HG03565 (cell line): ENCODE data around the gene ICAM5.
"Not testable (repeated sequence)": the region's sequence is repeated elsewhere in the genome, so short reads cannot be mapped to it uniquely, and the experiment has no call there.

Source experiments
- ATAC-seq: cut with Tn5 transposase; IDR thresholded peaks from one replicate; pipeline ENCODE4 v1.9.1; 2021; ENCODE audit warnings: mild to moderate bottlenecking, moderate library complexity; ENCODE audit not compliant: unreplicated experiment

Gene ICAM5, protein sequence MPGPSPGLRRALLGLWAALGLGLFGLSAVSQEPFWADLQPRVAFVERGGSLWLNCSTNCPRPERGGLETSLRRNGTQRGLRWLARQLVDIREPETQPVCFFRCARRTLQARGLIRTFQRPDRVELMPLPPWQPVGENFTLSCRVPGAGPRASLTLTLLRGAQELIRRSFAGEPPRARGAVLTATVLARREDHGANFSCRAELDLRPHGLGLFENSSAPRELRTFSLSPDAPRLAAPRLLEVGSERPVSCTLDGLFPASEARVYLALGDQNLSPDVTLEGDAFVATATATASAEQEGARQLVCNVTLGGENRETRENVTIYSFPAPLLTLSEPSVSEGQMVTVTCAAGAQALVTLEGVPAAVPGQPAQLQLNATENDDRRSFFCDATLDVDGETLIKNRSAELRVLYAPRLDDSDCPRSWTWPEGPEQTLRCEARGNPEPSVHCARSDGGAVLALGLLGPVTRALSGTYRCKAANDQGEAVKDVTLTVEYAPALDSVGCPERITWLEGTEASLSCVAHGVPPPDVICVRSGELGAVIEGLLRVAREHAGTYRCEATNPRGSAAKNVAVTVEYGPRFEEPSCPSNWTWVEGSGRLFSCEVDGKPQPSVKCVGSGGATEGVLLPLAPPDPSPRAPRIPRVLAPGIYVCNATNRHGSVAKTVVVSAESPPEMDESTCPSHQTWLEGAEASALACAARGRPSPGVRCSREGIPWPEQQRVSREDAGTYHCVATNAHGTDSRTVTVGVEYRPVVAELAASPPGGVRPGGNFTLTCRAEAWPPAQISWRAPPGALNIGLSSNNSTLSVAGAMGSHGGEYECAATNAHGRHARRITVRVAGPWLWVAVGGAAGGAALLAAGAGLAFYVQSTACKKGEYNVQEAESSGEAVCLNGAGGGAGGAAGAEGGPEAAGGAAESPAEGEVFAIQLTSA

DNA sequence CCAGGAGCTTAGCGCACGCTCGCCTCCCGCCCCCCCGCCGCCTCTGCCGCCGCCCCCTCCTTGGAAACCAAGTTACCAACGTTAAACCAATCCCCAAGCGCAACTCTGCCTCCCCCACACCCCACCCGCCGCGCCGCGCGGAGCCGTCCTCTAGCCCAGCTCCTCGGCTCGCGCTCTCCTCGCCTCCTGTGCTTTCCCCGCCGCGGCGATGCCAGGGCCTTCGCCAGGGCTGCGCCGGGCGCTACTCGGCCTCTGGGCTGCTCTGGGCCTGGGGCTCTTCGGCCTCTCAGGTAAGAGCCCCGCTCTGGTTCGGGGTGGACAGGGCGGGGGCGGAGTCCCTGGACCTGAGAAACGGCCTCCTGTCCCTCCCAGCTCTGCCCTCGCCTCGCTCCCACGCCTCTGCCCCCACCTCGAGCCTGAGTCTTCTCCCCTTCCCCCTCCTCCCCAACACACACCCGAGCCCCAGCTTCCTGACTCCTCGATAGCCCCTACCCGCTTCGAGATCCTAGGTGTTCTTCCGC lies at the start of gene ICAM5:
Gene ICAM5, plus strand, starts transcription at position 117 of the 521 bp plus-strand sequence. Its CDS starts 92 bp downstream, at position 209.
- ATAC-seq = no peak

DNA sequence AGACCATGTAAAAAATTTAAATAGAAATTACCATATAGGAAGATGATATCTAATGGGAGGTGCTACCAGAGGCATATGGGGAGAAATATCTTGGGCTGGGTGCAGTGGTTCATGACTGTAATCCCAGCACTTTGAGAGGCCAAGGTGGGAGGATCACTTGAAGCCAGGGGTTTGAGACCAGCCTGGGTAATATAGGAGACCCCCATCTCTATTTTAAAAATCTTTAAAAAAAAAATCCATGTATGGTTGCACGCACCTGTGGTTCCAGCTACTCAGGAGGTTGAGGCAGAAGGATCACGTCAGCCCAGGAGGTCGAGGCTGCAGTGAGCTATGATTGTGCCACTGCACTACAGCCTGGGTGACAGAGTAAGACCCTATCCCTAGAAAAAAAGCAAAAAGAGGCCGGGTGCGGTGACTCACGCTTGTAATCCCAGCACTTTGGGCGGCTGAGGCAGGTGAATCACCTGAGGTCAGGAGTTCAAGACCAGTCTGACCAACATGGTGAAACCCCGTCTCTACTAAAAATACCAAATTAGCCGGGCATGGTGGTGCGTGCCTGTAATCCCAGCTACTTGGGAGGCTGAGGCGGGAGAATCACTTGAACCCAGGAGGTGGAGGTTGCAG lies 47.8 kb upstream of the ICAM5 start:
- ATAC-seq = not testable (repeated sequence)

DNA sequence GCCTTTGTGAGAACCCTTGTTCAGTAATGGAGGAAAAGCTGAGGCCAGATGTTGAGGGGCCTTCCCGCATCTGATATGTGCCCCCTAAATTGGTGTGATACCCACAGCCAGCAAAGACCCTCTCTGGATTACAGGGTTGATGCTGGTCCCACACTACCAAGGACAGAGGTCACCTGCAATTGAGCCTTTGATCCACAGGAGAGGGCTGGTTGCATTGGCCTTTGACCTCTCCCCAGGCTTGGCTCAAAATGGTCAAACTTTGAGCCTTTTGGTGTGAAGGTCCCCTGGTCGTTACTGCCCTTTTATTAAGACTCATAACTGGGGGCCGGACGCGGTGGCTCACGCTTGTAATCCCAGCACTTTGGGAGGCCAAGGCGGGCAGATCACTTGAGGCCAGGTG lies 46.1 kb upstream of the ICAM5 start:
- ATAC-seq = no peak

DNA sequence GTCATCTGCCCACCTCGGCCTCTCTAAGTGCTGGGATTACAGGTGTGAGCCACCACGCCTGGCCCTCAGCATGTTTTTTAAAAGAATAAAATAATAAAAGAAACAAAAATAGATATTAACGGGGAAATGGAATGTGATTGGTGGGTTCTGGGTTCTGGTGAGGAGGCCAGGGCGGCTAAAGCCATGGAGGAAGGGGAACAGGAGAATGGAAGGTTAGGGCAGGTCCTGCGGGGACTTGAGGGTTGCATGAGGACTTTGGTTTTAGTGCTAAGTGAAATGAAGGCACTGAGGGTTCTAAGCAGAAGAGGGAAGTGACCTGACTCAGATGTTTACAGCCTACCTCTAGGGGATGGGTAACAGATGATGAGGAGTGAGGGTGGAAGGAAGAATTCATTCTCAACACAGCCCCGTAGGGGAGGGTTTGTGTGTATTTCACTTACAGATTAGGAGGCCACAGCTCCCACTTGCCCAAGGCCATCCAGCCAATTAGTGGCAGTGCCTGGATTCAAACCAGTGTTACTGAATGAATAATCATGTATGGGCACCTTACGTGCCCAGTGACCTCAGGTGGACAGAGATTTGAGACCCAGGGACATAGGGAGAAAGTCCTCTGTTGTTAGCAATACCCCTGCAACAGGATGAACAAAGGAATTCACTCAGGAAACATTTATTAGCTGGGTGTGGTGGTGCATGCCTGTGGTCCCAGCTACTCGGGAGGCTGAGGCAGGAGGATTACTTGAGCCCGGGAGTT lies 44.4 kb upstream of the ICAM5 start:
- ATAC-seq = no peak

DNA sequence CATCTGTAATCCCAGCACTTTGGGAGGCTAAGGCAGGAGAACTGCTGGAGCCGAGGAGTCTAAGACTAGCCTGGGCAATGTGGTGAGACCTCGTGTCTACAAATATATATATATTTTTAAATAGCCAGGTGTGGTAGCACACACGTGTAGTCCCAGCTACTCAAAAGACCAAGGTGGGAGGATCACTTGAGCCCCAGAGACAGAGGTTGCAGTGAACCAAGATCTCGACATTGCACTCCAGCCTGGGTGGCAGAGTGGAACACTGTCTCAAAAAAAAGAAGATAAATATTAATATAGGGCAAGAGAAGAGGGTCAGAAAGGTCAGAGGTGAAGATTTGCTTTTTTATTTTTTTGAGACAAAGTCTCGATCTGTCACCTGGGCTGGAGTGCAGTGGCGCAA lies 43.2 kb upstream of the ICAM5 start:
- no peak for ATAC-seq

DNA sequence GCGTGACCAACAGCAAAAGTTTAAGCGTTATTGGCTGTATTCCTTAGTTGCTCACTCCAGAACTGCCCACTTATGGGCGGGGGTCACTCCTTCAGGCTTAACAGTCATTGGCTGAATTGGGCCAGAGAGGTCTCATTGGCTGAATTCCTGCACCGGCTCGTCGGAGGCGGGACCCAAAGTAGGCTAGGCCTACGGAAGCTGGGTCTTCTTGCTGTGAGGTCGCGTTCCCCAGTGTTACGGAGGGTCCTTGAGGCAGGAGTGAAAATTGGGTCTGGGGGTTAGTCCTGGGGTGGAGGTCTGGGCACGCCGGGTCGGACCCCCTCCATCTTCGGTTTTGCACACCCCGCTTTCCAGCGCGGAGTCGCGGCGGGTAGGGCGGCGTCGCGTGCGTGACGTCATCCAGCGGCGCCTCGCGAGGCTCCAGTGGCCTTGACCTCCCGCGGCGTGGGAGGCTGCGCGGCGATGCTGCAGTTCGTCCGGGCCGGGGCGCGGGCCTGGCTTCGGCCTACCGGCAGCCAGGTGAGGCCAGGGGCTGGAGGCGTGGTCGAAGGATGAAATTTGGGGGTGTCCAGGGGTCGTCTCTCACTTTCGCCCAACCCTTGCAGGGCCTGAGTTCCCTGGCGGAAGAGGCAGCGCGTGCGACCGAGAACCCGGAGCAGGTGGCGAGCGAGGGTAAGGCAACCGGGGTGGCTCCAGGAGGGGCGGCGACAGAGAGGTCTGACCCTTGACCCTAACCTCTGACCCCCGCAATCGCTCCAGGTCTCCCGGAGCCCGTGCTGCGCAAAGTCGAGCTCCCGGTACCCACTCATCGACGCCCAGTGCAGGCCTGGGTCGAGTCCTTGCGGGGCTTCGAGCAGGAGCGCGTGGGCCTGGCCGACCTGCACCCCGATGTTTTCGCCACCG lies 37.7 kb upstream of the ICAM5 start, which contains the start of gene MRPL4:
Gene MRPL4, plus strand, starts transcription at position 423 of the 903 bp plus-strand sequence. Its CDS starts 40 bp downstream, at position 463.
- peak; percentile 82 for ATAC-seq

DNA sequence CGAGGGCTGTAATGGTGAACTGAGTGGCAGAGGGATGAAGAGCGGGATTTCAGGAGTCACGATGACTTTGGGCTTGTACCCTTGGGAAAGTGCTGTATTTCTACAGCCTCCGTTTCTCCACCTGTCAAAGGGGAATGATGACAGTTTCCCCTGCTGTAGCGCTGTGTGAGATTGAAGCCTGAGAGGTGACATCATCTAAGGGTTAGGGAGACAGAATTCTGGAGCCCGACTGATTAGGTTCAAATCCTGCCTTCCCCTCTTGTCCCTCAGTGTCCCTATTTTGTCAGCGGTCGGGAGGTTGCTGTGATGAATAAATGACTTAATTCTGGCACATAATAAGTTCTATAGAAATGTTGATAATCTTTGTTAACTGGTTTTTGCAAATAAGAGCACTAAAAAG lies 37.0 kb upstream of the ICAM5 start:
- ATAC-seq = no peak

DNA sequence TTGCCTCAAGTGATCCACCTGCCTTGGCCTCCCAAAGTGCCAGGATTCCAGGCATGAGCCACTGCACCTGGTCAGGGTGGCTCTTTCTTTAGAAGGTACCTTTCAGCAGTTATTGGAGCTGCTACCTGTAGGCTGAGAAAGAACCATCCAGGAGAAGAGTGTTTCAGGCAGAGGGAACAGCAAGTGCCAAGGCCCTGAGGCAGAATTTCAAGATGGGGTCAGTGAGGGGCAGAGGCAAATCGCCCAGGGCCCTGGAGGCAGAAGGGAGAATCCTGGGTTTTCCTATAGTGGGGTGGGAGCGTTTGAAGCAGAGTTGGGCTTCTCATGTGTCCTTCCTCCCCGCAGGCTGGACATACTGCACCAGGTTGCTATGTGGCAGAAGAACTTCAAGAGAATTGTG lies 35.5 kb upstream of the ICAM5 start:
- ATAC-seq = no peak

DNA sequence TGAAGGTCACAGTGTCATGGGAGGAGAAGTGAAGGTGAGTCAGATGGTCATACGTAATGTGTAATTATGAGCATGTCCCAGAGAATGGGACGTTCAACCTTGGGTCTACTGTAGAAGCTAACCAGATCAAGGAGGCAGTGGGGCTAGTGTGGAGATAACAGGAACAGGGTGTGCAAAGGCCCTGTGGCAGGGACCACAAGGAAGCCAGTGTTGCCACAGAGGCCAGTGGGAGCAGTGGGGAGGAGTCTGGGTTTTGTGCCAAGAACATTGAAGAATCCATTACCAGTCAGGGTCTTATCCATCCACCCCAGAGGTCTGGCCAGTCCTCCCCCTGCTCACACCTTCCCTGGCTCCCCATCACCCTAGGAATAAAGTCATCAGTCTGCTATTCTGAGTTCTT lies 34.4 kb upstream of the ICAM5 start:
- no peak for ATAC-seq

DNA sequence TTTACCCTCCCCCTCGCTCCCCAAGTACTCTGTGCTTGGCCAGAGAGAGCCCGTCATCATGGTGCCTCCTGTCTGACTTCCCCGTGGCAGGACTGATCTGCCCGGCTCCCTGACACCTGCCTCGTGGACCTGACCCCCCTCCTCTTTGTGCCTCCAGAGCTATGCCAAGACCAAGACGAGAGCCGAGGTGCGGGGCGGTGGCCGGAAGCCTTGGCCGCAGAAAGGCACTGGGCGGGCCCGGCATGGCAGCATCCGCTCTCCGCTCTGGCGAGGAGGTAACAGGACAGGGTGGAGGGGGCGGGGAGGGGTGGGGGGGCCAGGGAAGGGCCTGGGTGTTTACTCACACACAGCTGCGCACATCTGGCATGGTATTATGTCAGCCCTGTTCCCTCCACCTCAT lies 33.2 kb upstream of the ICAM5 start:
- ATAC-seq = no peak

DNA sequence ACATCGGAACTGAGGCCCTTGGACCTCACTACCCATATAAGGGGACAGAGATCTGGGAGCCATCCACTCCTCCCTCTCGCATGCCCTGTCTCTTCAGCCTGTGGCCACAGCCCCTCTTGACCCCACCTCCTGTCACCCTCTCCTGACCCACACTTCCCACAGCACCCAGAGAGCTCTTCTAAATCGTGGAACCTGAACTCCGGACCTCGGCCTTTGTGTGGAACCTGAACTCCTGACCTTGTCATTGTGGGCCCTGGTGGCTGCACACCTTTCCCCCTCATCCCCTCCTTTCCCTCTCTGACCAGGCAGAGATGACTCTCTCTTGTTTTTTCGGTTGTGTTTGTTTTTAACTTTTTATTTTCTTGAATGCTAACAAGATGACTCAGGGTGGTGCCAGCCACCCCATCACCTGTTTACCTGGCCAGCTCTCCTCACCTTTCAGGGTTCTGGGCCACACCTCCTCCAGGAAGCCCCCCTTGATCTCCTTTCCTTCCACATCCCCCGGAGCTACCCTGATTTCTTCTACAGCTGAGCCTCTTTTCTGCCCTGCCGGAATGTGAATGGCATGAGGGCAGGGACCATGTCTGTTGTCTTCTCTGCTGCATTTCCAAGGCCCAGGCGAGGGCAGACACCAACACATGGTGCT lies 32.7 kb upstream of the ICAM5 start:
- no peak for ATAC-seq

DNA sequence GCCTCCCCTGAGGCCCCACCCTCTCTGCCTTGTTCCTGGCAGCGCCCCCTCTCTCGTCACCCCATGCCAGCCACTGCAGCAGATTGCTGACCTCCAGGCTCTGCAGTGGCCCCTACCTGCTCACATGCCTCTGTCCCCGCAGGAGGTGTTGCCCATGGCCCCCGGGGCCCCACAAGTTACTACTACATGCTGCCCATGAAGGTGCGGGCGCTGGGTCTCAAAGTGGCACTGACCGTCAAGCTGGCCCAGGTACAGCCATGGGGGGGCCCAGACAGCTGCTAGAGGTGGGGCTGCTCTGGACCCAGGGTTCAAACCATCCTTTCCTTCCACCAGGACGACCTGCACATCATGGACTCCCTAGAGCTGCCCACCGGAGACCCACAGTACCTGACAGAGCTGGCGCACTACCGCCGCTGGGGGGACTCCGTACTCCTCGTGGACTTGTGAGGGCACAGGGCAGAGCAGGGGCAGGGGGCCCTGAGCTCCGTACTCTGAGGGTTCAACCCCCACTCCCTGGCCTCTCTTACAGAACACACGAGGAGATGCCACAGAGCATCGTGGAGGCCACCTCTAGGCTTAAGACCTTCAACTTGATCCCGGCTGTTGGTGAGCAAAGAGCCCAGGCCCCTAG lies 31.6 kb upstream of the ICAM5 start:
- no peak for ATAC-seq

DNA sequence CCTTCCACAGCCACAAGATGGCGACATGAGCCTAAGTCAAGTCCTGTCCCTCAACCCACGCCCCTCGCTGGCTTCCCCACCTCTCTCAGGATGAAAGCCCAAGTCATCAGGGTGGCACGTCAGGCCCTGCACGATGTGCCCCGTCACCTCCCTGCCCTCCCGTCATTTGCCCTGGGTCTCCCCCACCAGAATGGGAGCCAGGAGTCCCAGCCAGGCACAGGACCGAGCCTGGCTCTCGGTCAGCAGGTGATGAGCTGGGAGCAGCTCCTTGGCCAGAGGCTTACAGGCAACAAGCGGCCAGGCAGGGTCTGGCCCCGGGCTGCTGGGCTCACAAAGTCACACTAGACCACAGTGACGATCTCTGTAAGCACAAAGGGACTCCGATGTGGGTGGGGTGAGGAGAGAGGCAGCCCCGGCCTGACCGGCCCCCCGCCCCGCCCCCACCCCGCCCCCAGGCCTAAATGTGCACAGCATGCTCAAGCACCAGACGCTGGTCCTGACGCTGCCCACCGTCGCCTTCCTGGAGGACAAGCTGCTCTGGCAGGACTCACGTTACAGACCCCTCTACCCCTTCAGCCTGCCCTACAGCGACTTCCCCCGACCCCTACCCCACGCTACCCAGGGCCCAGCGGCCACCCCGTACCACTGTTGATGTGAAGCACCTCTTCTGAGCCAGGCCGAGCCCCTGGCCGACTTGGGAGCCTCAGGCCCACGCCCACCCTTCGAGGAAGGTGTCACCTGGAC lies 30.4 kb upstream of the ICAM5 start:
- no peak for ATAC-seq

DNA sequence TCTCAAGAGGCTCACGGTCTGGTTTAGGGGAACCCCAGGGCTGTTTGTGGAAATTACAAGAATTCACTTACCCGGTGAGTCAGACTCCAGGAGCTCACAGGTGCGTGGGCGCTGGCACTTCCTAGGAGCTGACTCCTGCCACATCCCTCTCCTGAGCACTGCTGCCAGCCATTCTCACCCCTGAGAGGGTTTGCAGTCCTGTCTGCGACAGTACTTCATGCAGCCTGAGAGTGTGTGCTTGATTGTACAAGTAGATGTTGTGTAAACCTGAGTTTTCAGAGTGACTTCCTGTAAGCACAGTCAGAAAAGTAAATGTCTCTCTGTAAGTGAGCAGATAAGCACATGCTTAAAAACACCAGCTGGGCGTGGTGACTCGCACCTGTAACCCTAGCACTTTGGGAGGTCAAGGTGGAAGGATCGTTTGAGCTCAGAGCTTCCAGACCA lies 29.6 kb upstream of the ICAM5 start:
- no peak for ATAC-seq

DNA sequence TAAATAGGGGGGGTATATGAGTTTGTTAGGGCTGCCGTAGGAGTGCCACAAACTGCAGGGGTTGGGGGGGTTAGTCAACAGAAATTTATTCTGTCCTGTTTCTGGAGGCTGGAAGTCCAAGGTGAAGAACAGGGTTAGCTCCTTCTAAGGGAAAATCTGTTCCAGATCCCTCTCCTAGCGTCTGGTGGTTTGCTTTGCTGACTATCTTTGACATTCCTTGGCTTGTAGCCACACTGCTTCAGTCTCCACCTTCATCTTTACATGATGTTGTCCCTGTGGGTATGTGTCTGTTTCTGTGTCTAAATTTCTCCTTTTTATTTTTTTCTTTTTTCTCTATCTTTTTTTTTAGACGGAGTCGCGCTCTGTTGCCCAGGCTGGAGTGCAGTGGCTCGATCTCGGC lies 27.0 kb upstream of the ICAM5 start:
- ATAC-seq = no peak

DNA sequence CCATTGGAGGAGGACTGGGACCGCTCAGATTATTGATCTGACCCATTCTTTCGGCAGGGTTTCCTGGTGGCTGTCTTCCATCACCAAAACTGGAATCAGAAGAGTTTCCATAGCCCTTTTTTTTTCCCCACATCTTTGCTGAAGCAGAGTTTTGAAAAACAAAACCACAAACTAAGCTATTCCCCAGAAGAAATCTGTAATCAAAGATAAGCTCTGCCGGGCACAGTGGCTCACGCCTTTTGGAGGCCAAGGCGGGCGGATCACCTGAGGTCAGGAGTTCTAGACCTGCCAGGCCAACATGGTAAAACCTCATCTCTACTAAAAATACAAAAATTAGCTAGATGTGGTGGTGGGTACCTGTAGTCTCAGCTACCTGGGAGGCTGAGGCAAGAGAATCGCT lies 23.0 kb upstream of the ICAM5 start:
- ATAC-seq = no peak

DNA sequence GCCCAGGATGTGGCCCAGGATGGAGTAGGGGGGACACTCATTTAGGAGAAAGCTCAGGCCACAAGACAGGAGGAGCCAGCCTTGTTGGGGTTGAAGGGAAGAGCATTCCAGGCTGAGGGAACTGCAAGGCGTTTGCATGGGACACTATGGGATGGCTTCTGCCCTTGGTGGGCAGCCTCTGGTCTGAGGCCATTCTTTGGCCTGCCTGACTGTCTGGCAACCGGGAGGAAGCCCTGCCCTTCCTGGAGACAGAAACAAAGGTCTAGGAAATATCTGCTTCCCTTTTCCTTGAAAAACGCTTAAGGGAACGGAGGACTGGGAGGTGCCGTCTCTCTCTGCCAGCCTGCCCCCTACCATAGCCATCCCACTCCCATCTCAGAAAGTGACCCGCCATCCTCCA lies 21.7 kb upstream of the ICAM5 start:
- no peak for ATAC-seq
